Immature natural killer cell (primary cell): Measurements from ENCODE around the gene COL1A1. TPM values are rescaled to one million over a fixed set of nuclear protein-coding genes. Genes with fewer than 3 reads are reported as not detected.

Experiments
- DNase-seq, 3 donors: peaks; one replicate each; pipeline ENCODE4 v3.0.0; 2022; ENCODE audit warnings: mixed read lengths in 1 of 3
- H3K27ac Mint-ChIP-seq, 6 donors: one replicate each; pipeline ENCODE4 v1.8.0; 2020; ENCODE audit warnings: mixed read lengths in 6 of 6, mild to moderate bottlenecking in 5 of 6, inconsistent platforms in 4 of 6, moderate library complexity in 3 of 6
- H3K27me3 Mint-ChIP-seq, 3 donors: one replicate each; pipeline ENCODE4 v1.8.0; 2020 to 2021; ENCODE audit warnings: low read depth in 3 of 3, mild to moderate bottlenecking in 3 of 3, mixed read lengths in 3 of 3, moderate library complexity in 3 of 3, inconsistent platforms in 1 of 3
- H3K36me3 Mint-ChIP-seq, 3 donors: one replicate each; pipeline ENCODE4 v1.8.0; 2020; ENCODE audit warnings: mixed read lengths in 3 of 3, inconsistent platforms in 2 of 3, mild to moderate bottlenecking in 2 of 3
- H3K4me1 Mint-ChIP-seq, 2 donors: one replicate each; pipeline ENCODE4 v1.8.0; 2020; ENCODE audit warnings: inconsistent platforms in 2 of 2, mild to moderate bottlenecking in 2 of 2, mixed read lengths in 2 of 2, moderate library complexity in 1 of 2
- H3K4me3 Mint-ChIP-seq, 5 donors: one replicate each; pipeline ENCODE4 v1.8.0; 2020; ENCODE audit warnings: mild to moderate bottlenecking in 5 of 5, mixed read lengths in 5 of 5, inconsistent platforms in 3 of 5, moderate library complexity in 3 of 5
- H3K9me3 Mint-ChIP-seq, 6 donors: one replicate each; pipeline ENCODE4 v1.8.0; 2020; ENCODE audit warnings: mild to moderate bottlenecking in 6 of 6, mixed read lengths in 6 of 6, inconsistent platforms in 4 of 6, moderate library complexity in 3 of 6
- polyA plus RNA-seq, 3 donors: library from polyadenylated mRNA; unstranded; fragments of 300-500 nt; fragmentation: Illumina TruSeq; gene quantifications; one replicate each; pipeline ENCODE4 v1.2.3, GENCODE V29; 2021

Gene COL1A1
- polyA plus RNA-seq, 3 donors from 2014 or later = not detected

- Mint-ChIP-seq H3K27me3 (peaks cover 0 to 10% (median 4%) of the 10 kb centered on the region in 3 donors), H3K4me3 (no peak overlapping the region), H3K36me3 (no peaks in the 10 kb centered on the region), H3K9me3 (no peaks in the 10 kb centered on the region), H3K4me1 (peaks cover 24 to 33% of the 10 kb centered on the region in 2 donors), H3K27ac (no peak overlapping the region)
- DNase-seq = no peak
Observed at GRCh38 chr17:50165066-50165465, 36.4 kb downstream of the COL1A1 start.

- DNase-seq = no peak
- no peaks in the 10 kb centered on the region for H3K9me3 Mint-ChIP-seq
- H3K27me3 Mint-ChIP-seq = peaks cover 0 to 12% (median 4%) of the 10 kb centered on the region in 3 donors
- no peak overlapping the region for H3K27ac Mint-ChIP-seq
- no peaks in the 10 kb centered on the region for H3K36me3 Mint-ChIP-seq
- peaks cover 22 to 34% of the 10 kb centered on the region in 2 donors for H3K4me1 Mint-ChIP-seq
- no peak overlapping the region for H3K4me3 Mint-ChIP-seq
Observed at GRCh38 chr17:50164697-50164988, 36.8 kb downstream of the COL1A1 start.

- Mint-ChIP-seq H3K27ac (no peak overlapping the region), H3K4me3 (no peak overlapping the region), H3K9me3 (no peaks in the 10 kb centered on the region), H3K36me3 (no peaks in the 10 kb centered on the region), H3K27me3 (peaks cover 0 to 9% (median 0%) of the 10 kb centered on the region in 3 donors), H3K4me1 (peaks cover 16 to 29% of the 10 kb centered on the region in 2 donors)
- no peak for DNase-seq
Observed at GRCh38 chr17:50163843-50164696, 37.4 kb downstream of the COL1A1 start.

- Mint-ChIP-seq H3K4me3 (peak overlapping the region in 1 of 5 donors; percentile 14), H3K36me3 (no peaks in the 10 kb centered on the region), H3K27ac (peak overlapping the region in 1 of 6 donors; percentile 69), H3K27me3 (peaks cover 0 to 6% (median 0%) of the 10 kb centered on the region in 3 donors), H3K4me1 (peaks cover 14 to 30% of the 10 kb centered on the region in 2 donors), H3K9me3 (no peaks in the 10 kb centered on the region)
- DNase-seq = no peak
Observed at GRCh38 chr17:50162466-50163254, 38.8 kb downstream of the COL1A1 start.

GRCh38 chr17:50161911-50162288, 39.5 kb downstream of the COL1A1 start:
- Mint-ChIP-seq H3K27ac (peak overlapping the region in 4 of 6 donors; percentile 9 to 78 (median 62)), H3K9me3 (no peaks in the 10 kb centered on the region), H3K36me3 (no peaks in the 10 kb centered on the region), H3K4me1 (peaks cover 14 to 31% of the 10 kb centered on the region in 2 donors), H3K27me3 (peaks cover 0 to 6% (median 0%) of the 10 kb centered on the region in 3 donors), H3K4me3 (peak overlapping the region; percentile 50 to 84 (median 78))
- no peak for DNase-seq

- peaks cover 0 to 6% (median 0%) of the 10 kb centered on the region in 3 donors for H3K27me3 Mint-ChIP-seq
- peak overlapping the region in 5 of 6 donors; percentile 9 to 87 (median 67) for H3K27ac Mint-ChIP-seq
- H3K4me3 Mint-ChIP-seq = peak overlapping the region; percentile 50 to 84 (median 78)
- no peaks in the 10 kb centered on the region for H3K9me3 Mint-ChIP-seq
- peaks cover 14 to 31% of the 10 kb centered on the region in 2 donors for H3K4me1 Mint-ChIP-seq
- DNase-seq = peak; percentile 93 to 95 (median 93)
- H3K36me3 Mint-ChIP-seq = no peaks in the 10 kb centered on the region
Observed at GRCh38 chr17:50161023-50161910, 40.2 kb downstream of the COL1A1 start.

- no peaks in the 10 kb centered on the region for H3K36me3 Mint-ChIP-seq
- no peaks in the 10 kb centered on the region for H3K9me3 Mint-ChIP-seq
- no peak for DNase-seq
- no peak overlapping the region for H3K27ac Mint-ChIP-seq
- H3K4me1 Mint-ChIP-seq = peaks cover 17 to 31% of the 10 kb centered on the region in 2 donors
- no peak overlapping the region for H3K4me3 Mint-ChIP-seq
- H3K27me3 Mint-ChIP-seq = peaks cover 0 to 5% (median 0%) of the 10 kb centered on the region in 3 donors
Observed at GRCh38 chr17:50157891-50158290, 43.5 kb downstream of the COL1A1 start.

- H3K4me1 Mint-ChIP-seq = peaks cover 18 to 28% of the 10 kb centered on the region in 2 donors
- no peak overlapping the region for H3K4me3 Mint-ChIP-seq
Observed at GRCh38 chr17:50155115-50155819, 46.2 kb downstream of the COL1A1 start.

GRCh38 chr17:50154604-50155003, 46.8 kb downstream of the COL1A1 start:
- no peaks in the 10 kb centered on the region for H3K36me3 Mint-ChIP-seq
- no peak for DNase-seq
- peaks cover 6 to 14% (median 12%) of the 10 kb centered on the region in 3 donors for H3K27me3 Mint-ChIP-seq
- peak overlapping the region in 4 of 6 donors; percentile 36 to 79 (median 60) for H3K27ac Mint-ChIP-seq
- peaks cover 18 to 24% of the 10 kb centered on the region in 2 donors for H3K4me1 Mint-ChIP-seq
- H3K4me3 Mint-ChIP-seq = no peak overlapping the region
- H3K9me3 Mint-ChIP-seq = no peaks in the 10 kb centered on the region

More at GRCh38 chr17:50155115-50155819, 46.2 kb downstream of the COL1A1 start:
- Mint-ChIP-seq H3K36me3 (no peaks in the 10 kb centered on the region), H3K27me3 (peaks cover 6 to 15% (median 14%) of the 10 kb centered on the region in 3 donors), H3K27ac (peak overlapping the region in 1 of 6 donors; percentile 59), H3K9me3 (no peaks in the 10 kb centered on the region)
- DNase-seq = no peak

- Mint-ChIP-seq H3K27me3 (peaks cover 8 to 14% (median 12%) of the 10 kb centered on the region in 3 donors), H3K4me3 (no peak overlapping the region), H3K36me3 (no peaks in the 10 kb centered on the region), H3K4me1 (peaks cover 19 to 24% of the 10 kb centered on the region in 2 donors), H3K9me3 (no peaks in the 10 kb centered on the region), H3K27ac (peak overlapping the region in 5 of 6 donors; percentile 36 to 80 (median 69))
- DNase-seq = no peak
Observed at GRCh38 chr17:50153650-50154575, 47.5 kb downstream of the COL1A1 start.

GRCh38 chr17:50152736-50153135, 48.7 kb downstream of the COL1A1 start:
- Mint-ChIP-seq H3K27ac (peak overlapping the region; percentile 18 to 96 (median 91)), H3K36me3 (no peaks in the 10 kb centered on the region), H3K4me3 (peak overlapping the region in 3 of 5 donors; percentile 35 to 90 (median 88)), H3K9me3 (no peaks in the 10 kb centered on the region), H3K27me3 (peaks cover 8 to 15% (median 12%) of the 10 kb centered on the region in 3 donors), H3K4me1 (peaks cover 24 to 26% of the 10 kb centered on the region in 2 donors)
- DNase-seq = no peak
